Activated CD4-positive, alpha-beta memory T cell treated with anti-CD3 and anti-CD28 coated beads for 36 hours (primary cell): Measurements from ENCODE around the gene TMEM170B. TPM values are rescaled to one million over a fixed set of nuclear protein-coding genes. Genes with fewer than 3 reads are reported as not detected.

Experiments
- CTCF ChIA-PET: fragments of 350-600 bp; sonication (Branson Sonifier 250); formaldehyde crosslinking; loops from one replicate; lab custom pipeline; 2021; ENCODE audit warnings: antibody characterized with exemption, inconsistent platforms; lab: Charles Lee
- POLR2A ChIA-PET: fragments of 350-600 bp; sonication (Branson Sonifier 250); formaldehyde crosslinking; loops from one replicate; lab custom pipeline; 2021; ENCODE audit warnings: antibody characterized with exemption; lab: Charles Lee
- DNase-seq: peaks from one replicate; pipeline ENCODE4 v3.0.0-alpha.2; 2020
- H3K27ac Mint-ChIP-seq: one replicate; pipeline ENCODE4 v1.8.0; 2021; ENCODE audit warnings: mixed read lengths
- H3K27me3 Mint-ChIP-seq: one replicate; pipeline ENCODE4 v1.8.0; 2021; ENCODE audit warnings: mixed read lengths
- H3K36me3 Mint-ChIP-seq: one replicate; pipeline ENCODE4 v1.8.0; 2021; ENCODE audit warnings: mixed read lengths
- H3K4me1 Mint-ChIP-seq: one replicate; pipeline ENCODE4 v1.8.0; 2021; ENCODE audit warnings: low read depth, mixed read lengths
- H3K4me3 Mint-ChIP-seq: one replicate; pipeline ENCODE4 v1.8.0; 2021; ENCODE audit warnings: mild to moderate bottlenecking, mixed read lengths
- H3K9me3 Mint-ChIP-seq: one replicate; pipeline ENCODE4 v1.8.0; 2021; ENCODE audit warnings: mixed read lengths
- intact Hi-C: fragments of 100-400 bp; cut with micrococcal nuclease; formaldehyde crosslinking; loops from one replicate; pipeline ENCODE4 v1.15.1; 2023
- total RNA-seq, 2 experiments: library from RNA; stranded (reverse); gene quantifications; one replicate each; pipeline ENCODE4 v1.2.3, GENCODE V29; 2021

The TMEM170B gene, protein sequence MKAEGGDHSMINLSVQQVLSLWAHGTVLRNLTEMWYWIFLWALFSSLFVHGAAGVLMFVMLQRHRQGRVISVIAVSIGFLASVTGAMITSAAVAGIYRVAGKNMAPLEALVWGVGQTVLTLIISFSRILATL
- total RNA-seq = 1 to 10 TPM in 1 of 2 experiments, under 1 TPM in 1; 0.83 to 1.1 TPM

DNA sequence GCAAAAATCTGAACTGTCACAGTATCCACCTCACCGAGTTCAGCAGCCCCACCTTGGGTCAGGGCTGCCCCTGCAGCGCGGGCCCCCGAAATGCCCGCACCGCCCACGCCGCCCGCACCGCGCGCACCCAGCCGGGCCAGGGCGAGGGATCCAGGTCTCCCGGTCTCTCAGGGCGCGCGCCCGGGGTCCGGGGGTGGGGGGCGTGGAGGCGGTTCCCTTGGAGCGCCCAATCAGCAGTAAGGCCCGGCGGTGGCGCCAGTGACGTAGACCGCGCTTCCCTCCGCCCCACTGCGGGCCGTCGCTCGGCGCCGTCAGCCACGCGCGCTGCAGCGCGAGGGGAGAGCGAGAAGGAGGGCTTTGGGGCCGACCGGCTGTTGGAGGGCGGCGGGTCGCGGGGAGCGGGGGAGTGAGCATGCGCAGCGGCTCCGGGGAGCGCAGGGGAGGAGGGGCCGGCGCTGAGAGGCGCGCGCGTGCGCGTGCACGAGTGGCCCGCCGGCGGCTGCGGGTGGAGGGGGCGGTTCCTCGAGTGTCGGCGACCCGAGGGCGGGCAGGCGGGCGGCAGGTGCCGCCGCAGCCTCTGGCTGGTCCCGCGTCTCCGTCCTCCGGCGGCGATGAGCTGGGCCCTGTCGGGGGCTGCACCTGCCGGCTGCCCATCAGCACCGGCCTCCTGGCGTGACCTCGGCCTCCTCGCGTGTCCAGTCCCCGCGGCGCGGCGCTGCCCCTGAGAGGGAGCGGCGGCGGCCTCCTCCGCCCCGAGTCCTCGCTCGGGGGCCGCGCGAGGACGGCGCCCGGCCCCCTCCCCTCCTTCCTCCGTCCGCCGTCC is at the start of gene TMEM170B:
TMEM170B (plus strand) TSS at position 521 of the 823 bp plus-strand sequence. CDS start 529 bp downstream, outside the sequence.
- intact Hi-C loops = loop anchor here (1.0 to 5.0 kb wide), 6 partner anchors 77 to 1133 kb away; partner anchors contain the start of genes SMIM13 and TMEM14C
- DNase-seq = peak; percentile 94
- POLR2A ChIA-PET = no interaction called here
- CTCF ChIA-PET = interaction anchor here (1.4 kb wide), 1 partner anchor 41 kb away, joined by 6 read pairs; no protein-coding TSS in a partner anchor
- Mint-ChIP-seq H3K36me3 (no peaks in the 10 kb centered on the region), H3K27ac (no peak within 1 kb of the TSS), H3K4me1 (peaks cover 9% of the 10 kb centered on the region), H3K27me3 (peaks cover 14% of the 10 kb centered on the region), H3K4me3 (peak within 1 kb of the TSS; percentile 73), H3K9me3 (no peaks in the 10 kb centered on the region)

DNA sequence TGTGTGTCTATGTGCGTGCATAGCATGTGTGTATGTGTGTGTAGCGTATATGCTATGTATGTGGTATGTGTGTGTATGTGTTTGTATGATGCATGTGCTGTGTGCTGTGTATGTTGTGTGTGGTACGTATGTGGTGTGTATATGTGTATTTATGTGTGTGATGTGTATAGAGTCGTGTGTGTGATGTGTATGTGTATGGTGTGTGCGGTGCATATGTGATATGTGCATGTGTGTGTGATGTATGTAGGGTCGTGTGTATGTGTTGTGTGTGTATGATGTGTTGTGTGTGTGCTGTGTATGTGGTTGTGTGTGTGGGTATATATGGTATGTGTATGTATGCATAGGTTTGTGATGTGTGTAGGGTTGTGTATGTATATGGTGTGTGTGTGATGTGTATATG is 46.6 kb upstream of the TMEM170B start:
- H3K4me1 Mint-ChIP-seq = peaks cover 5% of the 10 kb centered on the region
- no peaks in the 10 kb centered on the region for H3K36me3 Mint-ChIP-seq
- ChIA-PET POLR2A (no interaction called here), CTCF (no interaction called here)
- no peak for DNase-seq
- no peaks in the 10 kb centered on the region for H3K27me3 Mint-ChIP-seq
- intact Hi-C loops = no loop called here
- no peaks in the 10 kb centered on the region for H3K9me3 Mint-ChIP-seq
- no peak overlapping the region for H3K27ac Mint-ChIP-seq
- no peak overlapping the region for H3K4me3 Mint-ChIP-seq

DNA sequence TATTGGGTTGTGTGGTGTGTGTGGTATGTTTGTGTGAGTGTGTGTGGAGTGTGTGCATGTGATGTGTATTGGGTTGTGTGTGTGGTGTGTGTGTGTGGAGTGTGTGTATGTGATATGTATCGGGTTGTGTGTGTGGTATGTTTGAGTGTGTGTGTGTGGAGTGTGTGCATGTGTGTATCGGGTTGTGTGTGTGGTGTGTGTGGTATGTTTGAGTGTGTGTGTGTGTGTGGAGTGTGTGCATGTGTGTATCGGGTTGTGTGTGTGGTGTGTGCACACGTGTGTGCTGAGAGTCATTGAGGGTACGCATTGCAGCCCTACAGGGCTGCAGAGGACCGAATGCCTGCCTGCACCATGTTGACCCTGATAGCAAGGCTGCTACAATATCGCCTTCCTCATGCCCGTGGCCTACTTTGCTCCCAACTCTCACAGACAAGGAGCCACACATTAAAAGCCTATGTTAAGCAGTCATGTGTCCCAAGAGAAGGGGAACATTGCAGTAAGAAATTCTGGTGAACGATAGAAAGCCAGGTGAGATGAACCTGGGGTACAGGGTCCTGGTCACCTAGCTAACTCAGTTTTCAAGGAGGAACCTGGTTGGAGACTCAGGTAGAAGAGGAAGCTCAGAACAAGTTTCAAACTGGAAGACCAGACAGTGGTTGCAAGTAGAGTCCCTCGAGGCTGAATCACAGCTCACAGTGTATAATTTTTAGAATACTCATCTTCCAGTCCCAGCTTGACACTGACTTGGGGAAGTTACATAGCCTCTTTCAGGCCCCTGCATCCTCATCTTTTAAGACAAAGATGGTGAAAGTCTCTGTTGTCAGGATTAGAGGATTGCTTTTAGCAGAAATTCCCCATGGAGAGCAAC is 45.7 kb upstream of the TMEM170B start:
- no peak for DNase-seq
- H3K27ac Mint-ChIP-seq = no peak overlapping the region
- intact Hi-C loops = no loop called here
- H3K4me3 Mint-ChIP-seq = no peak overlapping the region
- H3K4me1 Mint-ChIP-seq = peaks cover 5% of the 10 kb centered on the region
- no peaks in the 10 kb centered on the region for H3K27me3 Mint-ChIP-seq
- CTCF ChIA-PET = interaction anchor here (7.9 kb wide), 1 partner anchor 348 kb away, joined by 131 read pairs; no protein-coding TSS in a partner anchor
- POLR2A ChIA-PET = interaction anchor here (0.8 kb wide), 1 partner anchor 9 kb away, joined by 3 read pairs; no protein-coding TSS in a partner anchor
- H3K36me3 Mint-ChIP-seq = no peaks in the 10 kb centered on the region
- no peaks in the 10 kb centered on the region for H3K9me3 Mint-ChIP-seq

DNA sequence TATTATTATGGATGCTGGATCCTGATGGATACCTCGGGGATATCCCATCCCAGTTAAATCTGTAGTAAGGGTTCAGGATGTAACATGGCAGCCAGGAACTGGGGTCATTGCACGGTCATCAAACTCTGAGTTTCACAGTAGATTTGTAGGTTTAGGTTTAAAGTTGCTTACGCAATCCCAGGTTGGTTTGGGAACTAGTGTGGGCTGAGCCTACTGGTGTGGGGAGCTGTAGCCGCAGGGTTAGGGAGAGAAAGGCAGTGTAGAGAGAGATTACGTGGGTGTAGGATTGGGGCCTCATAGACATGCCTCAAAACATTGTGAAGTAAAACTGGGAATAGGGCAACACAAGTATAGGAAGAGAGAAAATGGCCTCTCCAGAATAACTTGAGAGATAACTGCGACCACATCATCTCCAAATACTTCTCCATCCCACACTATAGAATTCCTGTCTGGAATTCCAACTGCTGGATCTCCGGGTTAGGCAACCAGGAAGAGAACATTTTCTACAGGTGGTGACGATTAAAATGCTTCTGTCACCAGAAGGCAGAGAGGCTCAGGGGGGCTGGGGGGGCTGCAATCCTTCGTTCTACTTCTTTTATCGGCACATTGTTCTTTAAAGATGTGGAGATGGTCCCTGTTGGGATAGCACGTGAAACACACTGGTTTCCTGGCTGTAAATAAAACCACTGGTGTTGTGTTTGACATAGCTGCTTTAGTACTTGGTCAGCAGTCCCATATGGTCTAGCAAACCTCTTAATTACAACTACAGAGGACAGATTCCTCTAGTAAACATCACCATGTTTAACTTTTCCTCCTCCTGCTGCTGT is 44.9 kb upstream of the TMEM170B start:
- no peaks in the 10 kb centered on the region for H3K9me3 Mint-ChIP-seq
- H3K4me1 Mint-ChIP-seq = peaks cover 5% of the 10 kb centered on the region
- ChIA-PET POLR2A (interaction anchor here (0.8 kb wide), 1 partner anchor 10 kb away, joined by 3 read pairs; no protein-coding TSS in a partner anchor), CTCF (interaction anchor here (4.6 to 7.9 kb wide), 2 partner anchors 322 to 349 kb away, joined by 61 to 131 read pairs; no protein-coding TSS in a partner anchor)
- no peak for DNase-seq
- intact Hi-C loops = no loop called here
- H3K36me3 Mint-ChIP-seq = no peaks in the 10 kb centered on the region
- H3K4me3 Mint-ChIP-seq = no peak overlapping the region
- H3K27ac Mint-ChIP-seq = no peak overlapping the region
- no peaks in the 10 kb centered on the region for H3K27me3 Mint-ChIP-seq

DNA sequence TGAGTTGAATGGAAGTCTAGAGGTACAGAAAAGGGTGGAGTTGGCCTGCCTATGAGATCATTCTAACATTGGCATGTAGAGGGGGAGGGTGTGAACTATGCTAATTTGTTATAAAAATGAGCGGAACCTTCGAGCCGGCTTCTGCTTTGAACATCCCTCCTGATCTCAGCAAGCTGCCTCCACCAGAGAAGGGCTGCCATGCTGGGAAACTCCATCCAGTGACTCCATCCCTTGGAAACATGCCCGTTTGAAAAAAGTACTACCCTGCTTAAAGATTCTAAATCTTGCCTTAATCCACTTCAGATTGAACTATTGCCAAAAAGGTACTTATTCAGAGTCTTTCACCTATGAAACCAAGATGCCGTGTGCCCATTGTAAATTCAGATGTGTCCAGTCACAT is 43.6 kb upstream of the TMEM170B start:
- peaks cover 5% of the 10 kb centered on the region for H3K4me1 Mint-ChIP-seq
- H3K36me3 Mint-ChIP-seq = no peaks in the 10 kb centered on the region
- POLR2A ChIA-PET = no interaction called here
- H3K27me3 Mint-ChIP-seq = no peaks in the 10 kb centered on the region
- DNase-seq = no peak
- no peak overlapping the region for H3K4me3 Mint-ChIP-seq
- CTCF ChIA-PET = interaction anchor here (1.7 to 7.9 kb wide), 4 partner anchors 219 to 350 kb away, joined by 3 to 131 read pairs (median 33); no protein-coding TSS in a partner anchor
- no peaks in the 10 kb centered on the region for H3K9me3 Mint-ChIP-seq
- intact Hi-C loops = no loop called here
- no peak overlapping the region for H3K27ac Mint-ChIP-seq

DNA sequence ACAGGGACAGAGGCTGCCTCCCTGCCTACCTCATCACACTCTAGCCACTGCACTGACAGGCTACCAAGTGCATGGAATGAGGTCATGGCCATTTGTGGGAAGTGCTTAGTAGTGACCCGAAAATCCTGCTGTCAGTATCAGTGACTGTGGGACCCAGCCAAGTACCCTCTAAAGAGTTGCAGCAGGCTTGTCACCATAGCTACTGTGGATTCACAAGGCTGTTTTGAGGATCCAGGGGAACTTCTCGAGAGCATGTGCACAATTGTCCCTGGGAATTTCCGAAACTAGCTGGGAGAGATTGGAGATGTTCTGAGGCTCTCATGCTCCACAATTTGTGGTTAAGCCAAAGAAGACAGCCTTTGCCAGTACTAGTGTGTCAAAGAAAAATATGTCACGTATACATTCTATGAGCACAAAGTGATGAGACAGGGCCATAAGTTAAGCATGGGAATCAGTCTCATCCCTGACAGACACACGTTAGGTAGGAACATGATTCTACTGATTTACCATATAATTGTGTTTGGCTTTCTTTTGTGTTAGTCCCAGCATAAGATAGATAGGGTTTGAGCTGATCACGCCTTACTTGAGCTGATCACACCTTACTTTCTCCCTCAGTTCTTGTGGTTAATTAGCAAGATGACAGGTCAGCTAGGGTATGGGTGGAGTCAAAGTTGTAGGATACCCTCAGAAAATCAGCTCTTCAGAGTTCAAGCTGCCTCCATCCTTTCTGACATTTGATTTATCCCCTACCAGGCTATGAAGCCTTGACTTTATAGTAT is 42.6 kb upstream of the TMEM170B start:
- intact Hi-C loops = no loop called here
- Mint-ChIP-seq H3K4me1 (peaks cover 5% of the 10 kb centered on the region), H3K36me3 (no peaks in the 10 kb centered on the region), H3K27me3 (no peaks in the 10 kb centered on the region), H3K27ac (no peak overlapping the region), H3K9me3 (no peaks in the 10 kb centered on the region), H3K4me3 (no peak overlapping the region)
- DNase-seq = no peak
- ChIA-PET POLR2A (interaction anchor here (0.7 kb wide), 1 partner anchor 114 kb away, joined by 3 read pairs; no protein-coding TSS in a partner anchor), CTCF (interaction anchor here (0.6 to 7.9 kb wide), 49 partner anchors 10 to 541 kb away, joined by 3 to 131 read pairs (median 7); partner anchors contain the start of gene NEDD9)

DNA sequence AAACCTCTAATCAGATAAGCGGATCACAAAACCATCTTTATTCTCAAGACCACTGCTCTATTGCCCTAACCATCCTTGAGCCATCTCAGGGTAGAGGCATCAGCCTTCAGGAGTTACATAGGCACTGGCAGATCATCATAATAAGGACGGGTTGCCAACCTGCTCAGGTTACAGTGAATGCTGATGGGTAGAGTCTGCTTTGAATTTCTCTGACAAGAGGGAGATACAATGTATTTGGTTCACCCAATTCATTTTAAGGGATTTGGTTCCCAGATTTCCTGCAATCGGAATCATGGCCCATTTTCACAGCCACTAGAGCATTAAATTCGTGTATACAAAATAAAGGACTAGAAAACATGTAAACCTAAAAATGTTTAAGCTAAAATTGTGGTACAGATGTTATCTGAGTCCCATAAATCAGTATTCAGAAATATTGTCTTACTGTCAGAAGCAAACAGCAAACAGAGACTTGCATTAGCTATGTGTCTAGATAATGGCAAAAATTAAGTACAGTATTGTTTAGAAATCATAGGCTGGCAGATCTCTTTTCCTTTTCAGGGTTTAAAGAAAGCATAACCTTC is 41.9 kb upstream of the TMEM170B start:
- CTCF ChIA-PET = interaction anchor here (0.6 to 7.9 kb wide), 73 partner anchors 11 to 654 kb away, joined by 3 to 131 read pairs (median 5); partner anchors contain the start of gene NEDD9
- no peaks in the 10 kb centered on the region for H3K36me3 Mint-ChIP-seq
- peaks cover 5% of the 10 kb centered on the region for H3K4me1 Mint-ChIP-seq
- no peak overlapping the region for H3K4me3 Mint-ChIP-seq
- no peaks in the 10 kb centered on the region for H3K27me3 Mint-ChIP-seq
- POLR2A ChIA-PET = interaction anchor here (1.1 kb wide), 1 partner anchor 296 kb away, joined by 3 read pairs; no protein-coding TSS in a partner anchor
- DNase-seq = no peak
- peaks cover 2% of the 10 kb centered on the region for H3K9me3 Mint-ChIP-seq
- intact Hi-C loops = loop anchor here (1.0 kb wide), 8 partner anchors 35 to 541 kb away; partner anchors contain the start of genes NEDD9 and SMIM13
- no peak overlapping the region for H3K27ac Mint-ChIP-seq

DNA sequence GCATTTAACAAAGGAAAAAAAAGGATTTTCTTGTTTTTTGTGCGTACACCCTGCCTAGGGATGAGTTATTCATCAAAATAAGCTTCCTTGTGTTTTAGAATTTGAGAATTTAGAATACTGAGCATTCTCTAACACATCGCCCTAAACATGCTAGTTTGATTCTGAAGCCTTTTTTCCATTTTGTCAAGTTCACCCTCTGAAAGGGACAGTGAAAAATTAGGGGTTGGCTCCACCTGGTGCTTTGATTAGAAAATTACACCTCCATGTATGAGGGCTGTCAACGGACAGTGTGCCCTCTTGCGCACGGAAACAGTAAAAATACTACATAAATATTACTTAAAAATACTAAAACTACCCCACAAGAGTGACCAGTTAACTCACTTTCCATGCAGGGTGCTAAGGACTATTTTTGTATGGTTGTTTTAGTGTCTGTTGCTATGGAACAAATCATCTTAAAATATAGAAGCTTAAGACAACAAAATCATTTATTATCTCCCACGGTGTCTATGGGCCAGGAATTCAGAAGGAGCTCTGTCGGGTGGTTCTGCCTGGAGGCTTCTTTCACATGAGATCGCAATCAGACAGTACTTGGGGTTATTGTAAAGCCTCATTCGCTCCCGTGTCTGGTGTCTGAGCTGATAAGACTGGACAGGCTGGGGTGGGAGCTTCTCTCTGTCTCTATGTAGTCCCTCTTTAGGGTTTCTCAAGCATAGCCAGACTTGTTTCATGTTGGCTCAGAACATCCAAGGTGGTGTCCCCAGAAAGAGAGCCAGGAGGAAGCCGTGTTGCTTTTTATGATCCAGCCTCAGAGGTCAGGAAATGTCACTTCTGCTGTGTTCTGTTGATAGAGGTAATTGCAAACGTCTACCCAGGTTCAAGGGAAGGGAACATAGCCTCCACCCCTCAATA is 41.1 kb upstream of the TMEM170B start:
- no peaks in the 10 kb centered on the region for H3K36me3 Mint-ChIP-seq
- ChIA-PET CTCF (interaction anchor here (0.6 to 7.9 kb wide), 91 partner anchors 9 to 655 kb away, joined by 3 to 131 read pairs (median 4); partner anchors contain the start of genes NEDD9 and SMIM13), POLR2A (interaction anchor here (0.9 to 1.1 kb wide), 2 partner anchors 297 to 352 kb away, joined by 3 read pairs; no protein-coding TSS in a partner anchor)
- intact Hi-C loops = loop anchor here (1.0 kb wide), 8 partner anchors 36 to 542 kb away; partner anchors contain the start of genes NEDD9 and SMIM13
- DNase-seq = peak; percentile 74
- H3K4me1 Mint-ChIP-seq = peaks cover 5% of the 10 kb centered on the region
- no peak overlapping the region for H3K4me3 Mint-ChIP-seq
- peaks cover 4% of the 10 kb centered on the region for H3K9me3 Mint-ChIP-seq
- no peaks in the 10 kb centered on the region for H3K27me3 Mint-ChIP-seq
- H3K27ac Mint-ChIP-seq = no peak overlapping the region

DNA sequence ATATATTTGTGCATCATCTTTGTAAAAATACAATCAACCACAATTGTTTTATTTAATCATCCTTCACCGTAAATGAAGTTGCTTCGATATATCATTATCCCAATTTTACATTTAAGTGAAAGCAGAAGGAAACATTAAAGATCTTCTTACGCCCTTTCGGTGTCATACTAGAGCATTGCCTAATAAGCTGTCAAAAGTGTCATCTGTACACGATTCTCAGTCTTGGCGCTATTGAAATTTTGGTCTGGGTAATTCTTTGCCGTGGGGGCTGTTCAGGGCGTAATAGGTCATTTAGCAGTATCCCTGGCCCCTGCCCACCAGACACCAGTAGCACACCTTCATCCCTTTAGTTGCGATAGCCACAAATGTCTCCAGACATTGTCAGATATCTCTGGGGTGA is 40.4 kb upstream of the TMEM170B start:
- intact Hi-C loops = no loop called here
- DNase-seq = no peak
- Mint-ChIP-seq H3K27me3 (no peaks in the 10 kb centered on the region), H3K4me1 (peaks cover 5% of the 10 kb centered on the region), H3K9me3 (peaks cover 4% of the 10 kb centered on the region), H3K27ac (no peak overlapping the region), H3K4me3 (no peak overlapping the region), H3K36me3 (no peaks in the 10 kb centered on the region)
- ChIA-PET POLR2A (interaction anchor here (0.9 to 1.1 kb wide), 2 partner anchors 298 to 353 kb away, joined by 3 read pairs; no protein-coding TSS in a partner anchor), CTCF (interaction anchor here (0.6 to 7.9 kb wide), 59 partner anchors 10 to 543 kb away, joined by 3 to 131 read pairs (median 6); partner anchors contain the start of genes NEDD9 and SMIM13)
